ENCODE data around the gene MRPL53. TPM values are rescaled to one million over a fixed set of nuclear protein-coding genes. Genes with fewer than 3 reads are reported as not detected.
"Not testable (repeated sequence)": the region's sequence is repeated elsewhere in the genome, so short reads cannot be mapped to it uniquely, and the experiment has no call there.

The MRPL53 gene
- polyA plus RNA-seq, 1 experiment, result 25.9 TPM

DNA sequence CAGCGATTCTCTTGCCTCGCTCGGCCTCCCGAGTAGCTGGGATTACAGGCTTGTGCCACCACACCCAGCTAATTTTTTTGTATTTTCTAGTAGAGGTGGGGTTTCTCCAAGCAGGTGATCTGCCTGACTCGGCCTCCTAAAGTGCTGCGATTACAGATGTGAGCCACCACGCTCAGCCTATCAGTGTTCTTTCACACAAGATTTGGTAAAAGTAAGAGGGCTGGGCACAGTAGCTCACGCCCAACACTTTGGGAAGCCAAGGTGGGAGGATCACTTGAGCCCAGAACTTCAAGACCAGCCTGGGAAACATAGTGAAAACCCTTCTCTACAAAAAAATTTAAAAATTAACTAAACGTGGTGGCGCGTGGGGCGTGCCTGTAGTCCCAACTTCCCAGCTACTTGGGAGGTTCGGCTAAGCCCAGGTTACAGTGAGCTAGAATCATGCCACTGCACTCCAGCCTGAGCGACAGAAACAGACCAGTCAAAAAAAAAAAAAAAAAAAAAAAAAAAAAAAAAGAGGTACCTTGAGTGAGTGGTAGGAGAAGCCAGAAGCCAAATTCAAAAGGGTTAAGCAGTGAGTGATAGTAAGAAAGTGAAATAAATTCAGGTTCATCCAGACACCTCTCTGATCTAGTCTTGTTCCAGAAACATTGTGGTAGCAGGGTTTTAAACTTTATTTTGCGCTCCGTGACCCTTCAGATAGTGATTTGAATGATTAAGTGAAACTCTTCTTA lies 981 bp downstream of the MRPL53 start:
- DNase-seq (ENCODE audit: low read depth, low spot score), result no peak
- no peaks in the 10 kb centered on the region; the same call in 1 of the 2 replicates for H3K9me3 ChIP-seq (ENCODE audit: control insufficient read depth, insufficient read depth, low read length)
- no peaks in the 10 kb centered on the region for H3K27me3 ChIP-seq (ENCODE audit: control insufficient read depth, insufficient read depth, low read length)
- ChIA-PET POLR2A (interaction anchor here (2.9 kb wide), 1 partner anchor 13 kb away, joined by 13 read pairs; the partner anchor contains the start of gene WBP1), CTCF (interaction anchor here (0.6 to 1.4 kb wide), 3 partner anchors 12 to 118 kb away, joined by 3 to 5 read pairs (median 4); partner anchors contain the start of genes CCDC142, INO80B and TTC31)
- TF ChIP-seq, protein P1, sequence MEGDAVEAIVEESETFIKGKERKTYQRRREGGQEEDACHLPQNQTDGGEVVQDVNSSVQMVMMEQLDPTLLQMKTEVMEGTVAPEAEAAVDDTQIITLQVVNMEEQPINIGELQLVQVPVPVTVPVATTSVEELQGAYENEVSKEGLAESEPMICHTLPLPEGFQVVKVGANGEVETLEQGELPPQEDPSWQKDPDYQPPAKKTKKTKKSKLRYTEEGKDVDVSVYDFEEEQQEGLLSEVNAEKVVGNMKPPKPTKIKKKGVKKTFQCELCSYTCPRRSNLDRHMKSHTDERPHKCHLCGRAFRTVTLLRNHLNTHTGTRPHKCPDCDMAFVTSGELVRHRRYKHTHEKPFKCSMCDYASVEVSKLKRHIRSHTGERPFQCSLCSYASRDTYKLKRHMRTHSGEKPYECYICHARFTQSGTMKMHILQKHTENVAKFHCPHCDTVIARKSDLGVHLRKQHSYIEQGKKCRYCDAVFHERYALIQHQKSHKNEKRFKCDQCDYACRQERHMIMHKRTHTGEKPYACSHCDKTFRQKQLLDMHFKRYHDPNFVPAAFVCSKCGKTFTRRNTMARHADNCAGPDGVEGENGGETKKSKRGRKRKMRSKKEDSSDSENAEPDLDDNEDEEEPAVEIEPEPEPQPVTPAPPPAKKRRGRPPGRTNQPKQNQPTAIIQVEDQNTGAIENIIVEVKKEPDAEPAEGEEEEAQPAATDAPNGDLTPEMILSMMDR (IDR thresholded peaks at IDR 0.05; ENCODE audit: low read depth, low read length), result no peak
- peak overlapping the region; percentile 89 for H3K4me3 ChIP-seq (ENCODE audit: low read depth, low read length)
- H3K27ac ChIP-seq (ENCODE audit: low read depth, low read length), result peak overlapping the region; percentile 89

DNA sequence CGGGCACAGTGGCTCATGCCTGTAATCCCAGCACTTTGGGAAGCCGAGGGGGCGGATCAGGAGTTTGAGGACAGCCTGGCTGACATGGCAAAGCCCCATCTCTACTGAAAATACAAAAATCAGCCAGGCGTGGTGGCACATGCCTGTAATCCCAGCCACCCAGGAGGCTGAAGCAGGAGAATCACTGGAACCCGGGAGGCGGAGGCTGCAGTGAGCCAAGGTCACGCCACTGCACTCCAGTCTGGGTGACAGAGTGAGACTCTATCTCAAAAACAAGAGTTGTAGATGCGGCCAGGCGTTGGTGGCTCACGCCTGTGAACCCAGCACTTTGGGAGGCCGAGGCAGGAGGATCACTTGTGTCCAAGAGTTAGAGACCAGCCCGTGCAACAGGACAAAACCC lies 1.7 kb downstream of the MRPL53 start:
- not testable (repeated sequence) for H3K4me3 ChIP-seq (ENCODE audit: low read depth, low read length); H3K27ac ChIP-seq (ENCODE audit: low read depth, low read length); DNase-seq (ENCODE audit: low read depth, low spot score); H3K27me3 ChIP-seq (ENCODE audit: control insufficient read depth, insufficient read depth, low read length); H3K9me3 ChIP-seq (ENCODE audit: control insufficient read depth, insufficient read depth, low read length)
- POLR2A ChIA-PET, result interaction anchor here (2.9 kb wide), 1 partner anchor 12 kb away, joined by 13 read pairs; the partner anchor contains the start of gene WBP1
- CTCF ChIA-PET, result interaction anchor here (0.6 to 1.4 kb wide), 2 partner anchors 12 to 16 kb away, joined by 3 to 5 read pairs; partner anchors contain the start of genes CCDC142, INO80B and TTC31

- ChIA-PET CTCF (interaction anchor here (0.7 to 1.1 kb wide), 3 partner anchors 14 to 55 kb away, joined by 3 to 4 read pairs (median 3); no protein-coding TSS in a partner anchor), POLR2A (interaction anchor here (1.0 to 1.4 kb wide), 2 partner anchors 10 to 112 kb away, joined by 3 read pairs; partner anchors contain the start of gene INO80B)
- Histone ChIP-seq H3K4me3 (ENCODE audit: low read depth, low read length) (peak overlapping the region; percentile 82), H3K27me3 (ENCODE audit: control insufficient read depth, insufficient read depth, low read length) (no peaks in the 10 kb centered on the region), H3K9me3 (ENCODE audit: control insufficient read depth, insufficient read depth, low read length) (no peaks in the 10 kb centered on the region; the same call in 1 of the 2 replicates), H3K27ac (ENCODE audit: low read depth, low read length) (no peak overlapping the region)
- no peak for DNase-seq (ENCODE audit: low read depth, low spot score)
- TF ChIP-seq, protein P1 (IDR thresholded peaks at IDR 0.05; ENCODE audit: low read depth, low read length), result no peak
Observed at GRCh38 chr2:74464406-74464805, 8.1 kb downstream of the MRPL53 start.

- DNase-seq (ENCODE audit: low read depth, low spot score), result no peak
- Histone ChIP-seq H3K4me3 (ENCODE audit: low read depth, low read length) (no peak overlapping the region), H3K27ac (ENCODE audit: low read depth, low read length) (no peak overlapping the region), H3K27me3 (ENCODE audit: control insufficient read depth, insufficient read depth, low read length) (no peaks in the 10 kb centered on the region), H3K9me3 (ENCODE audit: control insufficient read depth, insufficient read depth, low read length) (no peaks in the 10 kb centered on the region; the same call in 1 of the 2 replicates)
- TF ChIP-seq, protein P1 (IDR thresholded peaks at IDR 0.05; ENCODE audit: low read depth, low read length), result no peak
- ChIA-PET POLR2A (no interaction called here), CTCF (no interaction called here)
Observed at GRCh38 chr2:74462786-74463105, 9.7 kb downstream of the MRPL53 start.

DNA sequence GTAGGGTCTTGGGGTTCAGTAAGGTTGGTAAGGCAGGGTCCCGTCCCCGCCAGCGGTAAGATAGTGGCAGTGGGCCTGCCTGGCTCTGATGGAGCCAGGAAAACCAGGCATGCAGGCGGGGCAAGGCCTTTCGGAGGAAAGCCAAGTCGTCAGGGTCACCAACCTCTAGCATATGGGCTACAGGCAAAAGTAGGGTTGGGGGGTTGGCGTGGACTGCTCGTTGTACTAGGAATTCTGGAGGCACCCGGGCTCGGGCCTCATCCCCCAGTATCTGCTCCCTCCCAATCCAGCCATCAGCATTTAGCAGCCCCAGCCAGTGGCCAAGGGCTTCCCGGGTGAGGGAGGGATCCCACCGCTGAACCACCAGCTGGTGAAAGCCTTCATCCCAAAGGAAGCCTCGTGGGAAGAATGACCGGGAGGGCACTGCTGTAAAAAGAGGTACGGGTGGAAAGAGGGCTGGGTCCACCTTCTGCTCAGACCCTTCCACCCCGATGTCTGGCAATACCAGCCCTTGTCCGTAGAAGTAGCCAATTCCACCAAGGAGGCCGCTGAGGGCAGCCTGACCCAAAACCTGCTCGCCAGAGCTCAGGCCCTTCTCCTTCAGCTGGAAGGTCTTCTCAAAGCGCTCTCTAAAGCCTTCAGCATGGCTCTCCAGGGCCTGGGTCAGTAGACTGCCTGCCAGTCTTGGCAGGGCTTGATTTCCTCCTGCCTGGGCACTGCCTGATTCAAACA lies 10.3 kb downstream of the MRPL53 start:
- no peak for DNase-seq (ENCODE audit: low read depth, low spot score)
- H3K27me3 ChIP-seq (ENCODE audit: control insufficient read depth, insufficient read depth, low read length), result no peaks in the 10 kb centered on the region
- CTCF ChIA-PET, result interaction anchor here (1.2 kb wide), 1 partner anchor 160 kb away, joined by 14 read pairs; no protein-coding TSS in a partner anchor
- TF ChIP-seq, protein P1 (IDR thresholded peaks at IDR 0.05; ENCODE audit: low read depth, low read length), result no peak
- peak overlapping the region; percentile 11 for H3K27ac ChIP-seq (ENCODE audit: low read depth, low read length)
- POLR2A ChIA-PET, result no interaction called here
- H3K4me3 ChIP-seq (ENCODE audit: low read depth, low read length), result no peak overlapping the region
- no peaks in the 10 kb centered on the region; the same call in 1 of the 2 replicates for H3K9me3 ChIP-seq (ENCODE audit: control insufficient read depth, insufficient read depth, low read length)

Measured in AG04450 (cell line).